Measurements from ENCODE around the gene FGFR1OP2. TPM values are rescaled to one million over a fixed set of nuclear protein-coding genes. Genes with fewer than 3 reads are reported as not detected.

FGFR1OP2 gene
- total RNA-seq, 2 donors from 2014 or later: 42.2 to 71.3 TPM

GRCh38 chr12:27006797-27007467 lies 68.7 kb downstream of the FGFR1OP2 start:
- Mint-ChIP-seq H3K36me3 (ENCODE audit: low read depth) (peaks cover 3% of the 10 kb centered on the region), H3K27me3 (ENCODE audit: insufficient read depth) (no peaks in the 10 kb centered on the region), H3K27ac (no peak overlapping the region), H3K9me3 (no peaks in the 10 kb centered on the region), H3K4me3 (no peak overlapping the region), H3K4me1 (peaks cover 13% of the 10 kb centered on the region)
- no peak overlapping the region for H3K27ac ChIP-seq (ENCODE audit: low read depth, low read length)
- H3K4me3 ChIP-seq (ENCODE audit: low read length): no peak overlapping the region
- 98 to 100% methylated on average over 1 to 2 of the region's 2 CpGs for WGBS, 2 experiments (ENCODE audit: insufficient coverage in 1 of 2, insufficient read length in 1 of 2)
- no peak overlapping the region for H3K9ac ChIP-seq (ENCODE audit: extremely low read depth, low read length, poor library complexity, severe bottlenecking)
- H3K36me3 ChIP-seq (ENCODE audit: control insufficient read depth, insufficient read depth, low read length): peaks cover under 1% of the 10 kb centered on the region
- no peak for DNase-seq
- no peak for TF ChIP-seq CTCF (conservative IDR thresholded peaks at IDR 0.05)
- no peaks in the 10 kb centered on the region for H3K9me3 ChIP-seq (ENCODE audit: control insufficient read depth, low read length)
- no peaks in the 10 kb centered on the region for H3K27me3 ChIP-seq (ENCODE audit: control insufficient read depth, insufficient read depth, low read length, poor library complexity, severe bottlenecking)
- no peaks in the 10 kb centered on the region for H3K4me1 ChIP-seq (ENCODE audit: control insufficient read depth, insufficient read depth, low read length)

DNA sequence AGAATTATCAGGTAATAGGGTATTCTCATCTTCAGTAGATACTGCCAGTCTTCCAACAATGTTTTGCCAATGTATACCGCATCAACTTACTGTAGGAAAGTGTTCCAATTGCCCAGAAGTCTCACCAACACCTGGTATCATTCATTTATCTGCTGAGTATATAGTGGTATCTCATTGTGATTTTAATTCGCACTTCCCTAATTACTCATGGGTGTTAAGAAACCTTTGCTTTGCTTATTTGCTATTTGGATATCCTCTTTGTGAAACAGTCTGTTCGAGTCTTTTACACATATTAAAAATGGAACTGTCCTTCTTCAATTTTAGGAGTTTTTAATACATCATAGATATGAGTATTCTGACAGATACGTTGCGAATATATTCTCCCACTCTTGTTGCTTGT lies 69.8 kb downstream of the FGFR1OP2 start:
- Mint-ChIP-seq H3K4me1 (peaks cover 20% of the 10 kb centered on the region), H3K9me3 (no peaks in the 10 kb centered on the region), H3K36me3 (ENCODE audit: low read depth) (no peaks in the 10 kb centered on the region), H3K4me3 (no peak overlapping the region), H3K27me3 (ENCODE audit: insufficient read depth) (no peaks in the 10 kb centered on the region), H3K27ac (no peak overlapping the region)
- no peaks in the 10 kb centered on the region for H3K27me3 ChIP-seq (ENCODE audit: control insufficient read depth, insufficient read depth, low read length, poor library complexity, severe bottlenecking)
- DNase-seq: no peak
- WGBS, 2 experiments (ENCODE audit: insufficient coverage in 1 of 2, insufficient read length in 1 of 2): 79 to 92% methylated on average over 2 to 5 of the region's 5 CpGs
- H3K36me3 ChIP-seq (ENCODE audit: control insufficient read depth, insufficient read depth, low read length): no peaks in the 10 kb centered on the region
- no peaks in the 10 kb centered on the region for H3K4me1 ChIP-seq (ENCODE audit: control insufficient read depth, insufficient read depth, low read length)
- no peak overlapping the region for H3K9ac ChIP-seq (ENCODE audit: extremely low read depth, low read length, poor library complexity, severe bottlenecking)
- no peak overlapping the region for H3K4me3 ChIP-seq (ENCODE audit: low read length)
- no peaks in the 10 kb centered on the region for H3K9me3 ChIP-seq (ENCODE audit: control insufficient read depth, low read length)
- no peak for TF ChIP-seq CTCF (conservative IDR thresholded peaks at IDR 0.05)
- H3K27ac ChIP-seq (ENCODE audit: low read depth, low read length): no peak overlapping the region

DNA sequence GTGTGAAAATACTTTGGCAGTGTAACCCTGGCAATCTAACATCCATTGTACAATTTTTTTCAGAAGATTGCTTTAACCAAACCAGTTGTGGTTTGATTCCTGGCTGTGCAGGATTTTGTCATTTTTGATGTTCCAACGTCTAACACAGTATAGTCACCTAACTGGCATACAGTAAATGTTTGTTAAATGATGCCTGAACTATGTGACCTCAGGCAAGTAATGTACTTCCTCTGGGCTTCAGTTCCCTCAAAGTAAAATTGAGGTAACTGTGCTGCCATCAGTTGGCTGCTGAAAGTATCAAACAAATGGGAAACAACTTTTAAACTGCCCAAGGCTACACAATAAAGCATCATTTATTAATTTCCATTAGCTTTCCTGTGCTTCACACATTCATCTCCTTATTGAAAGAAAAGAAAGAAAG lies 71.6 kb downstream of the FGFR1OP2 start:
- no peaks in the 10 kb centered on the region for H3K9me3 Mint-ChIP-seq
- H3K27me3 Mint-ChIP-seq (ENCODE audit: insufficient read depth): no peaks in the 10 kb centered on the region
- DNase-seq: no peak
- Histone ChIP-seq H3K36me3 (ENCODE audit: control insufficient read depth, insufficient read depth, low read length) (no peaks in the 10 kb centered on the region), H3K27me3 (ENCODE audit: control insufficient read depth, insufficient read depth, low read length, poor library complexity, severe bottlenecking) (no peaks in the 10 kb centered on the region), H3K9me3 (ENCODE audit: control insufficient read depth, low read length) (no peaks in the 10 kb centered on the region), H3K4me3 (ENCODE audit: low read length) (no peak overlapping the region), H3K4me1 (ENCODE audit: control insufficient read depth, insufficient read depth, low read length) (no peaks in the 10 kb centered on the region), H3K27ac (ENCODE audit: low read depth, low read length) (no peak overlapping the region), H3K9ac (ENCODE audit: extremely low read depth, low read length, poor library complexity, severe bottlenecking) (no peak overlapping the region)
- WGBS, 2 experiments (ENCODE audit: insufficient coverage in 1 of 2, insufficient read length in 1 of 2): 83% methylated on average over 1 of the region's 1 CpG; no CpG with 5 or more reads in 1 of the 2 experiments
- peaks cover 26% of the 10 kb centered on the region for H3K4me1 Mint-ChIP-seq
- no peak for TF ChIP-seq CTCF (conservative IDR thresholded peaks at IDR 0.05)
- no peak overlapping the region for H3K4me3 Mint-ChIP-seq
- H3K27ac Mint-ChIP-seq: no peak overlapping the region
- no peaks in the 10 kb centered on the region for H3K36me3 Mint-ChIP-seq (ENCODE audit: low read depth)

Measured in endodermal cell (in vitro differentiated cells).